Ovary (tissue), 9 donors: ENCODE results near the gene BORCS5. TPM values are rescaled to one million over a fixed set of nuclear protein-coding genes. Genes with fewer than 3 reads are reported as not detected.

Source experiments
- DNase-seq, 5 donors: peaks; one replicate each; pipeline ENCODE4 v3.0.0-alpha.2; 2019 to 2020
- H3K27ac ChIP-seq, 2 donors: fragments of 200-600 bp; one replicate each; pipeline versions ENCODE4 v1.5.1 to v1.8.0; 2019 to 2022
- H3K27me3 ChIP-seq: fragments of 200-600 bp; one replicate; pipeline ENCODE4 v1.8.0; 2022
- H3K36me3 ChIP-seq: fragments of 200-600 bp; sonication (generic); one replicate; pipeline ENCODE4 v1.5.1; 2019
- H3K4me1 ChIP-seq: one replicate; pipeline ENCODE4 v1.8.1; 2013; ENCODE audit warnings: mild to moderate bottlenecking, moderate library complexity; ENCODE audit not compliant: insufficient read depth
- H3K4me3 ChIP-seq: fragments of 200-600 bp; sonication (generic); one replicate; pipeline ENCODE4 v1.5.1; 2017
- H3K9me3 ChIP-seq, 2 donors: fragments of 200-600 bp in 1 of 2; sonication (generic) in 1 of 2; one replicate each; pipeline versions ENCODE4 v1.5.1 to v1.8.1; 2013 to 2019; ENCODE audit warnings: mild to moderate bottlenecking in 1 of 2, moderate library complexity in 1 of 2
- EP300 ChIP-seq: sonication (generic); formaldehyde crosslinking; IDR thresholded peaks from one replicate; pipeline ENCODE4 v1.6.1; 2017; ENCODE audit warnings: antibody characterized with exemption
- POLR2A ChIP-seq: fragments of 450-650 bp; IDR thresholded peaks from one replicate; pipeline ENCODE4 v1.6.1; 2017; ENCODE audit warnings: antibody characterized with exemption, mild to moderate bottlenecking, moderate library complexity
- WGBS, 3 donors: extraction: QIAGEN DNeasy Blood & Tissue Kit in 1 of 3; methylation state at CpG; one replicate each; pipeline versions ENCODE4 v1.1.5 to v1.1.7; 2013 to 2017; 5-methylcytosine and 5-hydroxymethylcytosine counted together
- intact Hi-C, 4 donors: fragments of 100-400 bp; cut with DNase I; formaldehyde crosslinking; loops; one replicate each; pipeline versions ENCODE4 v1.11.0 to v1.15.1; 2022 to 2023
- polyA plus RNA-seq, 2 donors: library from polyadenylated mRNA; stranded (reverse); fragments of 200-250 nt in 1 of 2; fragments of 350-450 nt in 1 of 2; fragmentation: Illumina TruSeq in 1 of 2; extraction: RNeasy Lipid Tissue Mini Kit (QIAGEN cat#74804) in 1 of 2; gene quantifications; one replicate each; pipeline ENCODE4 v1.2.3, GENCODE V29; 2013 to 2014
- total RNA-seq, 7 donors: library from RNA; depleted of rRNA in 2 of 7; stranded (reverse); fragments of >200 nt in 2 of 7; fragmentation: NEBNext Ultra II Directional in 3 of 7; extraction: Animal tissue kit (Norgen Biotek cat#: 25700) in 3 of 7; gene quantifications; one replicate each; pipeline versions ENCODE4 v1.1.0 to v1.2.4, GENCODE V29; 2016 to 2023
- TF ChIP-seq, protein P1 (sequence below), 3 donors: fragments of 450-650 bp in 2 of 3; fragments of 200-600 bp in 1 of 3; IDR thresholded peaks; one replicate each; pipeline versions ENCODE4 v1.5.1 to v1.8.0; 2016 to 2022; ENCODE audit warnings: antibody characterized with exemption in 3 of 3, mild to moderate bottlenecking in 1 of 3
- donor health status: DM: no; HTN: no; CAD: no; lungs with moderate emphysema.
- donor health status: DM: no; HTN: no; CAD: no.
- donor health status: Bipolar disorder and iron deficiency.
- donor health status: DM: yes; HTN: yes; CAD: no.
- donor health status: DM: no; HTN: no; CAD: no.
- donor health status: DM: yes; HTN: yes; CAD: no.

Gene BORCS5
- total and polyA plus RNA-seq, 9 donors = 6.2 to 20.4 (median 11.5) TPM

GRCh38 chr12:12384571-12385340 is 27.9 kb downstream of the BORCS5 start:
- WGBS, 3 donors = 65 to 77% (median 72%) methylated on average over 7 of the region's 7 CpGs
- Histone ChIP-seq H3K27ac (no peak overlapping the region), H3K9me3 (no peaks in the 10 kb centered on the region), H3K27me3 (no peaks in the 10 kb centered on the region), H3K4me1 (no peaks in the 10 kb centered on the region), H3K4me3 (no peak overlapping the region), H3K36me3 (no peaks in the 10 kb centered on the region)
- intact Hi-C loops = no loop called here
- TF ChIP-seq, protein P1, sequence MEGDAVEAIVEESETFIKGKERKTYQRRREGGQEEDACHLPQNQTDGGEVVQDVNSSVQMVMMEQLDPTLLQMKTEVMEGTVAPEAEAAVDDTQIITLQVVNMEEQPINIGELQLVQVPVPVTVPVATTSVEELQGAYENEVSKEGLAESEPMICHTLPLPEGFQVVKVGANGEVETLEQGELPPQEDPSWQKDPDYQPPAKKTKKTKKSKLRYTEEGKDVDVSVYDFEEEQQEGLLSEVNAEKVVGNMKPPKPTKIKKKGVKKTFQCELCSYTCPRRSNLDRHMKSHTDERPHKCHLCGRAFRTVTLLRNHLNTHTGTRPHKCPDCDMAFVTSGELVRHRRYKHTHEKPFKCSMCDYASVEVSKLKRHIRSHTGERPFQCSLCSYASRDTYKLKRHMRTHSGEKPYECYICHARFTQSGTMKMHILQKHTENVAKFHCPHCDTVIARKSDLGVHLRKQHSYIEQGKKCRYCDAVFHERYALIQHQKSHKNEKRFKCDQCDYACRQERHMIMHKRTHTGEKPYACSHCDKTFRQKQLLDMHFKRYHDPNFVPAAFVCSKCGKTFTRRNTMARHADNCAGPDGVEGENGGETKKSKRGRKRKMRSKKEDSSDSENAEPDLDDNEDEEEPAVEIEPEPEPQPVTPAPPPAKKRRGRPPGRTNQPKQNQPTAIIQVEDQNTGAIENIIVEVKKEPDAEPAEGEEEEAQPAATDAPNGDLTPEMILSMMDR (IDR thresholded peaks at IDR 0.05) = no peak
- TF ChIP-seq POLR2A (no peak), EP300 (no peak)
- no peak for DNase-seq

DNA sequence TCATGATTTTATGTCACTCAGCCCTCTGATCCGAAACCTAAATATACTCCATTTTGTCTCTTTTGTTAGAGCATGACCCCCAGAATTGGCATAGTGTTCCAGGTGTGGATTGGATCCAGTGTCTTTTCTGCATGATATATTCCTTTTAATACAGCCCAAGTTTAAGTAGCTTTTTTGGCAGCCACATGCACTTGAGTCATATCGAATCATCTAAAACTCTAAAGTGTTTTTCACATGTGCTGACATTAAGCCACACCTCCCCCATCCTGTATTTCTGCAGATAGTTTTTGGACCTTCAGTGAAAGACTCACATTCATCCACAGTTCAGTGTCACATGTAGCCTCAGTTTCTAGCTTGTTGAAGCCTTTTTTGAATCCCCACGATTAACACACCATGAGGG is 30.6 kb downstream of the BORCS5 start:
- intact Hi-C loops = no loop called here
- H3K27me3 ChIP-seq = no peaks in the 10 kb centered on the region
- TF ChIP-seq EP300 (no peak), POLR2A (no peak)
- TF ChIP-seq, protein P1 (IDR thresholded peaks at IDR 0.05) = no peak
- H3K27ac ChIP-seq = no peak overlapping the region
- no peaks in the 10 kb centered on the region for H3K9me3 ChIP-seq
- DNase-seq = no peak
- WGBS, 3 donors = 72 to 73% (median 73%) methylated on average over 3 of the region's 3 CpGs
- no peak overlapping the region for H3K4me3 ChIP-seq
- no peaks in the 10 kb centered on the region for H3K4me1 ChIP-seq
- H3K36me3 ChIP-seq = no peaks in the 10 kb centered on the region

DNA sequence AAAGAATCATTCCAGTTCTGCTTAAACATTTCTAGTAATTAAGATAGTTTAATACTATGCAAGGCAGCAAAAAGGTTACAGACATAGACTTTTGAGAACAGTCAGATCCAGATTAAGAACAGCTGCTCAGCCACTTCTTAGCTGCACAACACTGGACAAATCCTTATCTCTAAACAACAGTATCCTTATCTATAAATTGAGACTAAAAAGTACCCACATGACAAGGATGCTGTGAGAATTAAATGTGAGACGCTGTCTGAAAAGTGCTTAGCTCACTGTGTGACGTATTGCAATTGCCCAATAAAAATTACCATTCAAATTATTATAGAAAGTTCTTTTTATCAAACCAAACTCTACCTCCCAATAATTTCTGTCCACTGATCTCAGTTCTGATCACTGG is 35.5 kb downstream of the BORCS5 start:
- H3K9me3 ChIP-seq = no peaks in the 10 kb centered on the region
- TF ChIP-seq, protein P1 (IDR thresholded peaks at IDR 0.05) = no peak
- TF ChIP-seq EP300 (no peak), POLR2A (no peak)
- H3K27ac ChIP-seq = no peak overlapping the region
- 39 to 58% (median 48%) methylated on average over 2 of the region's 2 CpGs for WGBS, 3 donors
- intact Hi-C loops = no loop called here
- no peak for DNase-seq
- no peaks in the 10 kb centered on the region for H3K36me3 ChIP-seq
- H3K4me1 ChIP-seq = no peaks in the 10 kb centered on the region
- no peak overlapping the region for H3K4me3 ChIP-seq
- H3K27me3 ChIP-seq = no peaks in the 10 kb centered on the region

- TF ChIP-seq EP300 (no peak), POLR2A (no peak)
- TF ChIP-seq, protein P1 (IDR thresholded peaks at IDR 0.05) = no peak
- no peak for DNase-seq
- H3K27me3 ChIP-seq = no peaks in the 10 kb centered on the region
- H3K27ac ChIP-seq = no peak overlapping the region
- WGBS, 3 donors = 90 to 96% (median 90%) methylated on average over 2 of the region's 2 CpGs
- no peaks in the 10 kb centered on the region for H3K36me3 ChIP-seq
- no peak overlapping the region for H3K4me3 ChIP-seq
- no peaks in the 10 kb centered on the region for H3K9me3 ChIP-seq
- no peaks in the 10 kb centered on the region for H3K4me1 ChIP-seq
- intact Hi-C loops = no loop called here
Observed at GRCh38 chr12:12393171-12393570, 36.3 kb downstream of the BORCS5 start.
